Liver (tissue), 3 donors: ENCODE measurements around the gene FAM83C.

Experiments
- EGR1 ChIP-seq, 2 donors: IDR thresholded peaks; 2 replicates each; pipeline ENCODE4 v1.6.1; 2016 to 2018; ENCODE audit warnings: antibody characterized with exemption in 2 of 2, low read depth in 2 of 2
- RAD21 ChIP-seq, 2 donors: IDR thresholded peaks; 2 replicates each; pipeline ENCODE4 v1.6.1; 2016; ENCODE audit warnings: antibody characterized with exemption in 2 of 2, mild to moderate bottlenecking in 2 of 2
- RXRA ChIP-seq, 2 donors: IDR thresholded peaks; 2 replicates each; pipeline ENCODE4 v1.6.1; 2017 to 2018; ENCODE audit warnings: antibody characterized with exemption in 2 of 2, mild to moderate bottlenecking in 1 of 2
- TAF1 ChIP-seq: conservative IDR thresholded peaks from 2 replicates; pipeline ENCODE4 v1.6.1; 2016; ENCODE audit warnings: antibody characterized with exemption, mild to moderate bottlenecking
- YY1 ChIP-seq: IDR thresholded peaks from 2 replicates; pipeline ENCODE4 v1.6.1; 2016; ENCODE audit warnings: antibody characterized with exemption, mild to moderate bottlenecking
- TF ChIP-seq, protein P1 (sequence below): fragments of 150-350 bp; IDR thresholded peaks from 2 replicates; pipeline ENCODE4 v1.5.1; 2017; ENCODE audit warnings: improper control_type of control experiment, low read depth, low read length; ENCODE audit not compliant: missing input control
- TF ChIP-seq, protein P2 (sequence below): IDR thresholded peaks from 2 replicates; pipeline ENCODE4 v1.6.1; 2016; ENCODE audit warnings: antibody characterized with exemption
- TF ChIP-seq, protein P3 (sequence below): IDR thresholded peaks from 2 replicates; pipeline ENCODE4 v1.6.1; 2016; ENCODE audit warnings: antibody characterized with exemption
- donor health status: healthy.
- donor health status: healthy.

DNA sequence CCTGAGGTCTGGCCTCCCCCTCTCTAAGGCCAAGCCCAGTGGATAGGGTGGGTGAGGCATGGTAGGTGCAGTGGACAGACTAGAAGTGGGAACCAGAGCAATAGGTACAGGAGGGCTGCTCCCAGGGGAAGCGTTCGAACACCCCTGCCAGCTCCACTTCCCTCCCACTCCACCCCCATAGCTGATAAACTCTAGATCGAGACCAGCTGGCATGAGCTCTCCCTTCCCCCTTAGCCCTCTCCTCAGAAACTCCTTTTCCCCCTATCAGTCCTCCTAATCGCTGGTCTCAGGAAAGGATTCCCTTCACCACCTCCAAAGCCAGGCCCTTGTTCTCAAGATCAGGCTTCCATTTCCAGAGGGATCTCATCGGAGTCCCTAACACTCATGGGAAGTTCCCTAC lies 6.0 kb upstream of the FAM83C start:
- TF ChIP-seq, protein P1, sequence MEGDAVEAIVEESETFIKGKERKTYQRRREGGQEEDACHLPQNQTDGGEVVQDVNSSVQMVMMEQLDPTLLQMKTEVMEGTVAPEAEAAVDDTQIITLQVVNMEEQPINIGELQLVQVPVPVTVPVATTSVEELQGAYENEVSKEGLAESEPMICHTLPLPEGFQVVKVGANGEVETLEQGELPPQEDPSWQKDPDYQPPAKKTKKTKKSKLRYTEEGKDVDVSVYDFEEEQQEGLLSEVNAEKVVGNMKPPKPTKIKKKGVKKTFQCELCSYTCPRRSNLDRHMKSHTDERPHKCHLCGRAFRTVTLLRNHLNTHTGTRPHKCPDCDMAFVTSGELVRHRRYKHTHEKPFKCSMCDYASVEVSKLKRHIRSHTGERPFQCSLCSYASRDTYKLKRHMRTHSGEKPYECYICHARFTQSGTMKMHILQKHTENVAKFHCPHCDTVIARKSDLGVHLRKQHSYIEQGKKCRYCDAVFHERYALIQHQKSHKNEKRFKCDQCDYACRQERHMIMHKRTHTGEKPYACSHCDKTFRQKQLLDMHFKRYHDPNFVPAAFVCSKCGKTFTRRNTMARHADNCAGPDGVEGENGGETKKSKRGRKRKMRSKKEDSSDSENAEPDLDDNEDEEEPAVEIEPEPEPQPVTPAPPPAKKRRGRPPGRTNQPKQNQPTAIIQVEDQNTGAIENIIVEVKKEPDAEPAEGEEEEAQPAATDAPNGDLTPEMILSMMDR: no peak
- TF ChIP-seq EGR1 (IDR thresholded peaks at IDR 0.05; ENCODE audit: low read depth in 2 of 2) (no peak), TAF1 (no peak), YY1 (no peak), RAD21 (IDR thresholded peaks at IDR 0.05) (no peak), RXRA (IDR thresholded peaks at IDR 0.05) (no peak)
- TF ChIP-seq, protein P2, sequence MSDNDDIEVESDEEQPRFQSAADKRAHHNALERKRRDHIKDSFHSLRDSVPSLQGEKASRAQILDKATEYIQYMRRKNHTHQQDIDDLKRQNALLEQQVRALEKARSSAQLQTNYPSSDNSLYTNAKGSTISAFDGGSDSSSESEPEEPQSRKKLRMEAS: no peak
- TF ChIP-seq, protein P3, sequence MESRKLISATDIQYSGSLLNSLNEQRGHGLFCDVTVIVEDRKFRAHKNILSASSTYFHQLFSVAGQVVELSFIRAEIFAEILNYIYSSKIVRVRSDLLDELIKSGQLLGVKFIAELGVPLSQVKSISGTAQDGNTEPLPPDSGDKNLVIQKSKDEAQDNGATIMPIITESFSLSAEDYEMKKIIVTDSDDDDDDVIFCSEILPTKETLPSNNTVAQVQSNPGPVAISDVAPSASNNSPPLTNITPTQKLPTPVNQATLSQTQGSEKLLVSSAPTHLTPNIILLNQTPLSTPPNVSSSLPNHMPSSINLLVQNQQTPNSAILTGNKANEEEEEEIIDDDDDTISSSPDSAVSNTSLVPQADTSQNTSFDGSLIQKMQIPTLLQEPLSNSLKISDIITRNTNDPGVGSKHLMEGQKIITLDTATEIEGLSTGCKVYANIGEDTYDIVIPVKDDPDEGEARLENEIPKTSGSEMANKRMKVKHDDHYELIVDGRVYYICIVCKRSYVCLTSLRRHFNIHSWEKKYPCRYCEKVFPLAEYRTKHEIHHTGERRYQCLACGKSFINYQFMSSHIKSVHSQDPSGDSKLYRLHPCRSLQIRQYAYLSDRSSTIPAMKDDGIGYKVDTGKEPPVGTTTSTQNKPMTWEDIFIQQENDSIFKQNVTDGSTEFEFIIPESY: no peak
